ENCODE data around the gene C5AR2.

DNA sequence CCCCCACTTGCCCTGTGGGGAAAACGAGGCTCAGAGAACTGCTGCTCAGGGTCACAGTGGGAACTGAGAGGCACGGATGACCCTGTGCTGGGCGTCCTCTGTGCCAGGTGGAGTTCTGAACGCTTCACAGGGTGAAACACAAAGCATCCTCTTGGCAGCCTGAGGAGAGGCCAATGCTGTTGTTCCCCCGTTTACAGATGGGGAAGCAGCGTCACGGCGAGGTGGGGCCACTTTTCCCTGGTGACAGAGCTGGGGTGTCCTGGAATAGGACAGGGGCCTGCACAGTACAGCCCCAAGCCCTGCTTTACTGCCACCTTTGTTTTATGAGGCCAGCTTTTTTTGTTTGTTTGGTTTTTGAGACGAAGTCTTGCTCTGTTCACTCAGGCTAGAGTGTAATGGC, 39.3 kb downstream of the C5AR2 start:
- TF ChIP-seq POLR2A (IDR thresholded peaks at IDR 0.05; ENCODE audit: low read depth, low read length) (no peak), POLR2AphosphoS5 (IDR thresholded peaks at IDR 0.05; ENCODE audit: low read depth, low read length) (no peak)

All from GM12891 (cell line).